Neuronal stem cell (in vitro differentiated cells): ENCODE results near the gene PFN2.
"Not testable (repeated sequence)": the region's sequence is repeated elsewhere in the genome, so short reads cannot be mapped to it uniquely, and the experiment has no call there.

Experiments used
- DNase-seq: peaks from one replicate; pipeline ENCODE4 v3.0.0-alpha.2; 2013; ENCODE audit warnings: low spot score
- H2AFZ ChIP-seq: one replicate; pipeline ENCODE4 v1.6.1; 2013; ENCODE audit warnings: mild to moderate bottlenecking, low read length, inconsistent platforms
- H2AK5ac ChIP-seq: 2 replicates; pipeline ENCODE4 v1.6.1; 2013; ENCODE audit warnings: low read depth, mild to moderate bottlenecking, inconsistent platforms, low read length, moderate library complexity, mixed read lengths
- H2BK120ac ChIP-seq: 2 replicates; pipeline ENCODE4 v1.6.1; 2013; ENCODE audit warnings: low read depth, mild to moderate bottlenecking, inconsistent platforms, low read length, moderate library complexity, mixed read lengths
- H2BK12ac ChIP-seq: one replicate; pipeline ENCODE4 v1.6.1; 2013; ENCODE audit warnings: low read length, inconsistent platforms
- H2BK15ac ChIP-seq: 2 replicates; pipeline ENCODE4 v1.6.1; 2013; ENCODE audit warnings: mild to moderate bottlenecking, low read length, inconsistent platforms, mixed read lengths
- H2BK5ac ChIP-seq: one replicate; pipeline ENCODE4 v1.6.1; 2013; ENCODE audit warnings: inconsistent platforms, mild to moderate bottlenecking, low read length, moderate library complexity
- H3K14ac ChIP-seq: one replicate; pipeline ENCODE4 v1.6.1; 2013; ENCODE audit warnings: low read length, inconsistent platforms
- H3K18ac ChIP-seq: 2 replicates; pipeline ENCODE4 v1.6.1; 2013; ENCODE audit warnings: low read length, inconsistent platforms
- H3K23ac ChIP-seq: 2 replicates; pipeline ENCODE4 v1.6.1; 2013; ENCODE audit warnings: low read depth, mild to moderate bottlenecking, mixed read lengths, low read length, inconsistent platforms; ENCODE audit not compliant: poor library complexity
- H3K27ac ChIP-seq: replicated peaks from 3 replicates; pipeline ENCODE4 v1.5.1; 2013; ENCODE audit warnings: low read length, inconsistent platforms
- H3K27me3 ChIP-seq, 3 experiments: 2 replicates each; pipeline ENCODE4 v1.6.1; 2013; ENCODE audit warnings: low read length in 3 of 3, mild to moderate bottlenecking in 2 of 3, inconsistent platforms in 1 of 3, low read depth in 1 of 3, mixed read lengths in 1 of 3, moderate library complexity in 1 of 3; ENCODE audit not compliant: control insufficient read depth in 3 of 3, insufficient read depth in 3 of 3
- H3K36me3 ChIP-seq, 2 donors: replicated peaks in 1 of 2; 2 replicates each; pipeline ENCODE4 v1.6.1; 2013; ENCODE audit warnings: low read length in 2 of 2; ENCODE audit not compliant: control insufficient read depth in 2 of 2, insufficient read depth in 2 of 2
- H3K4ac ChIP-seq: 2 replicates; pipeline ENCODE4 v1.6.1; 2013; ENCODE audit warnings: inconsistent platforms, mild to moderate bottlenecking, low read length, moderate library complexity
- H3K4me1 ChIP-seq, 2 donors: 1 replicate in 1 of 2; 2 replicates in 1 of 2; pipeline ENCODE4 v1.6.1; 2013; ENCODE audit warnings: low read length in 2 of 2, low read depth in 1 of 2; ENCODE audit not compliant: control insufficient read depth in 2 of 2, insufficient read depth in 1 of 2
- H3K4me2 ChIP-seq: one replicate; pipeline ENCODE4 v1.6.1; 2013; ENCODE audit warnings: mild to moderate bottlenecking, low read length, inconsistent platforms; ENCODE audit not compliant: insufficient read depth, poor library complexity, severe bottlenecking
- H3K4me3 ChIP-seq, 2 donors: 2 replicates each; pipeline ENCODE4 v1.5.1; 2013; ENCODE audit warnings: low read length in 2 of 2, mild to moderate bottlenecking in 2 of 2, inconsistent platforms in 1 of 2, moderate library complexity in 1 of 2
- H3K79me1 ChIP-seq: one replicate; pipeline ENCODE4 v1.6.1; 2013; ENCODE audit warnings: low read depth, mild to moderate bottlenecking, inconsistent platforms, low read length, moderate library complexity
- H3K9ac ChIP-seq: one replicate; pipeline ENCODE4 v1.6.1; 2013; ENCODE audit warnings: mild to moderate bottlenecking, low read depth, low read length, inconsistent platforms; ENCODE audit not compliant: poor library complexity
- H3K9me3 ChIP-seq, 2 donors: replicated peaks in 1 of 2; 2 replicates each; pipeline versions ENCODE3 to v1.6.1; 2013; ENCODE audit warnings: low read length in 2 of 2, mild to moderate bottlenecking in 2 of 2, inconsistent platforms in 1 of 2, low read depth in 1 of 2, mixed read lengths in 1 of 2, moderate library complexity in 1 of 2; ENCODE audit not compliant: control insufficient read depth in 2 of 2, insufficient read depth in 1 of 2
- H4K8ac ChIP-seq: one replicate; pipeline ENCODE4 v1.6.1; 2013; ENCODE audit warnings: low read depth, mild to moderate bottlenecking, inconsistent platforms, low read length, moderate library complexity
- H4K91ac ChIP-seq: one replicate; pipeline ENCODE4 v1.6.1; 2013; ENCODE audit warnings: low read length, low read depth, mild to moderate bottlenecking, inconsistent platforms; ENCODE audit not compliant: poor library complexity
- WGBS, 2 donors: extraction: QIAGEN DNeasy Blood & Tissue Kit; methylation state at CpG; one replicate each; pipeline ENCODE4 v1.1.7; 2013; ENCODE audit warnings: missing lambda C conversion rate in 2 of 2, mixed read lengths in 1 of 2; ENCODE audit not compliant: insufficient read length in 2 of 2, insufficient replicate concordance in 1 of 2; ENCODE audit errors: extremely low coverage in 2 of 2; 5-methylcytosine and 5-hydroxymethylcytosine counted together

PFN2 gene

DNA sequence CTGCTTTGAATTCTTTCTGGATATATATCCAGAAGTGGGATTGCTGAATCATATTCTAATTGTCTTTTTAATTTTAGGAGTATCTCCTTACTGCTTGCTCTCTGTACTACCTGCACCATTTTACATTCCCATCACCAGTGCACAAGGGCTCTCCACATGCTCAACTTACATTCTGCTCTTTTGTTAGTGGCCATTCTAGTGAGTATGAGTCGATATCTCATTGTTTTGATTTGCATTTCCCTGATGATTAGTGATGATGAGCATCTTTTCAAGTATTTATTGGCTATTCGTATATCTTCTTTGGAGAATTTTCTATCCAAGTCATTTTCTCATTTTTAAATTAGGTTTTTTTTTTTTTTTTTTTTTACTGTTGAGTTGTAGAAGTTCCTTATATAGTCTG, 29.5 kb downstream of the PFN2 start:
- DNase-seq, result no peak
- H3K4me1 ChIP-seq, result peaks cover 0 to 3% of the 10 kb centered on the region in 2 donors
- H3K9ac ChIP-seq, result no peak overlapping the region
- no peak overlapping the region for H2AK5ac ChIP-seq
- H3K23ac ChIP-seq, result no peak overlapping the region
- no peaks in the 10 kb centered on the region for H3K79me1 ChIP-seq
- H3K36me3 ChIP-seq, result peaks cover 0 to 4% of the 10 kb centered on the region in 2 donors
- H3K4ac ChIP-seq, result no peak overlapping the region
- peaks cover 9 to 29% of the 10 kb centered on the region in 2 donors for H3K9me3 ChIP-seq
- no peak overlapping the region for H2AFZ ChIP-seq
- H3K14ac ChIP-seq, result no peak overlapping the region
- H3K27me3 ChIP-seq, result no peaks in the 10 kb centered on the region
- no peak overlapping the region for H2BK12ac ChIP-seq
- WGBS, 2 donors, result no CpG with 5 or more reads among the region's 2 CpGs
- H3K4me2 ChIP-seq, result no peak overlapping the region
- H3K18ac ChIP-seq, result no peak overlapping the region
- no peak overlapping the region for H3K27ac ChIP-seq
- H2BK120ac ChIP-seq, result no peak overlapping the region
- no peak overlapping the region for H4K8ac ChIP-seq
- no peak overlapping the region for H3K4me3 ChIP-seq
- H4K91ac ChIP-seq, result no peak overlapping the region
- H2BK5ac ChIP-seq, result no peak overlapping the region
- no peak overlapping the region for H2BK15ac ChIP-seq

DNA sequence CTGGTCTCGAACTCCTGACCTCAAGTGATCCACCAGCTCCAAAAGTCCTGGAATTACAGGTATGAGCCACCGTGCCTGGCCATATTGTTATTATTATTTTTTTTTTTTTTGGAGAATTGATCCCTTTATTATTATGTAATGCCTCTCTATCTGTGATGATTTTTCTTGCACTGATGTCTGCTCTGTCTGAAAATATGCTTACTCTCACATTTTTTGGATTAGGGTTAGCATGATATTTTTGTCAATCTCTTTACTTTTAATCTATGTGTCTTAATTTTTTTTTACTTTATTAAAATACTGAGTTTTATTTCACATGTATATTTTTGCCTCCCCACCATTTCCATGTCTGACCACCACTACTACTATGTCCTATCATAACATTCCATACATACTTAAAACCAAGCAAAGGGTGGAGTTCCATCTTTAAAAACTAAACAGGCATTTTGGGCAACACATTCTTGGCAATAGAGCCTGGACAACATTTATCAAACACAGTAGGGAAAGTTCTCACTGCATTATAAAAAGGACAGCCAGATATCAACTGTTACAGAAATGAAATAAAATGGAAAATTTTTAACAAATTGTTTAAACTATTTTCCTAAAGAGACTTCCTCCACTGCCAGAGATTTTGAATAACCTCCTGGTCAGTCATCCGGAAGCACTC, 32.2 kb downstream of the PFN2 start:
- H3K18ac ChIP-seq, H3K4me3 ChIP-seq, H3K4me1 ChIP-seq, H3K27ac ChIP-seq, H2AFZ ChIP-seq, H2BK5ac ChIP-seq, H2BK12ac ChIP-seq, H2BK15ac ChIP-seq, H3K4ac ChIP-seq, H3K79me1 ChIP-seq, H3K36me3 ChIP-seq, H3K27me3 ChIP-seq, DNase-seq, H3K14ac ChIP-seq, H3K4me2 ChIP-seq, H4K91ac ChIP-seq, H2AK5ac ChIP-seq, H3K9ac ChIP-seq, H4K8ac ChIP-seq, H2BK120ac ChIP-seq, H3K23ac ChIP-seq: not testable (repeated sequence)
- WGBS, 2 donors, result no CpG with 5 or more reads among the region's 3 CpGs
- peaks cover 8 to 23% of the 10 kb centered on the region in 2 donors for H3K9me3 ChIP-seq

DNA sequence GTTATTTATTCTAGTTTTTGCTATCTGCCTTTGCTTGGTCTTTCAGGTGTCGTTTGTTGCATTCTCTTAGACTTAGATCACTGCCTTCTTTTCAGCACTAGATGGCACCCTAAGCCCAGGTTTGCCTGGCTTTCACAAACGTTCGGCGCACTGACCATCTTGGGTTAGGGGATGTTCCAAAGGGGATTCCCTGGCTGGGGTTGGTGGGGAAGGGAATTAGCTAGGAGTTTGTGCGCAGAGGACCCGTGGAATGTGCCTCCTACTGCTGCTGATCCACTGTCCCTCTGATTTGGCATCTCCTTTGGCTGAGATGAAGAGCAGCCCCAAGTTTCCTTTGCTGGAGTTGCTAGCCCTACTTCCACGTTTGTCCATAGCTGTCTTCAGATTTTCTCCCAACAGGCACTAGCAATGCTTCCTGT, 33.9 kb downstream of the PFN2 start:
- H2AFZ ChIP-seq, result no peak overlapping the region
- H2BK12ac ChIP-seq, result no peak overlapping the region
- H2BK15ac ChIP-seq, result no peak overlapping the region
- H2AK5ac ChIP-seq, result no peak overlapping the region
- no peak overlapping the region for H3K4me2 ChIP-seq
- H3K4ac ChIP-seq, result no peak overlapping the region
- no peaks in the 10 kb centered on the region for H3K27me3 ChIP-seq
- H2BK120ac ChIP-seq, result no peak overlapping the region
- peak; percentile 35 for DNase-seq
- peaks cover 10 to 24% of the 10 kb centered on the region in 2 donors for H3K9me3 ChIP-seq
- H3K4me3 ChIP-seq, result no peak overlapping the region
- no peak overlapping the region for H3K23ac ChIP-seq
- H3K27ac ChIP-seq, result no peak overlapping the region
- no peak overlapping the region for H4K91ac ChIP-seq
- no peak overlapping the region for H2BK5ac ChIP-seq
- no peak overlapping the region for H3K9ac ChIP-seq
- peaks cover 0 to 3% of the 10 kb centered on the region in 2 donors for H3K4me1 ChIP-seq
- H3K14ac ChIP-seq, result no peak overlapping the region
- no peaks in the 10 kb centered on the region for H3K79me1 ChIP-seq
- H3K36me3 ChIP-seq, result no peaks in the 10 kb centered on the region
- H3K18ac ChIP-seq, result no peak overlapping the region
- no peak overlapping the region for H4K8ac ChIP-seq
- no CpG with 5 or more reads among the region's 7 CpGs for WGBS, 2 donors

DNA sequence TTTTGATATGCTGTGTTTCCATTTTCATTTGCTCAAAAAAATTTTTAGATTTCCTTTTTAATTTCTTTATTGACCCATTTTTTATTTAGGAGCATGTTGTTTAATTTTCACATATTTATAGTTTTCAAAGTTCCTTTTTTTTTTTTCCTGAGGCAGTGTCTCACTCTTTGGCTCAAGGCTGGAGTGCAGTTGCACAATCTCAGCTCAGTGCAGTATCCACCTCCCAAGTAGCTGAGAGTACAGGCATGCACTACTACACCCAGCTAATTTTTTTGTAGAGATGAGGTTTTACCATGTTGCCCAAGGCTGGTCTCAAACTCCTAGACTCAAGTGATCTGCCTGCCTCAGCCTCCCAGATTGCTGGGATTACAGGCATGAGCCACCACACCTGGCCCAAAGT, 36.2 kb downstream of the PFN2 start:
- no peaks in the 10 kb centered on the region for H3K79me1 ChIP-seq
- peaks cover 10 to 30% of the 10 kb centered on the region in 2 donors for H3K9me3 ChIP-seq
- no peak overlapping the region for H3K4ac ChIP-seq
- peaks cover 0 to 3% of the 10 kb centered on the region in 2 donors for H3K4me1 ChIP-seq
- no peak overlapping the region for H3K9ac ChIP-seq
- no peak overlapping the region for H2AK5ac ChIP-seq
- H3K27me3 ChIP-seq, result no peaks in the 10 kb centered on the region
- no peak overlapping the region for H3K27ac ChIP-seq
- no peak overlapping the region for H2BK12ac ChIP-seq
- no peak overlapping the region for H2BK15ac ChIP-seq
- no peak overlapping the region for H2BK5ac ChIP-seq
- H3K14ac ChIP-seq, result no peak overlapping the region
- no peak overlapping the region for H2BK120ac ChIP-seq
- DNase-seq, result no peak
- H4K91ac ChIP-seq, result no peak overlapping the region
- H3K4me3 ChIP-seq, result no peak overlapping the region
- no peak overlapping the region for H3K23ac ChIP-seq
- no peak overlapping the region for H3K18ac ChIP-seq
- no peak overlapping the region for H4K8ac ChIP-seq
- H2AFZ ChIP-seq, result no peak overlapping the region
- no peaks in the 10 kb centered on the region for H3K36me3 ChIP-seq
- no peak overlapping the region for H3K4me2 ChIP-seq
